HEK293T (cell line): Measurements from ENCODE around the gene EVA1A.

Source experiments
- CTCF ChIA-PET: fragments of 350-600 bp; formaldehyde crosslinking; extraction: SDS; loops from one replicate; lab custom pipeline; 2021; ENCODE audit warnings: antibody characterized with exemption, inconsistent platforms; lab: Yijun Ruan, JAX
- POLR2A ChIA-PET: fragments of 350-600 bp; formaldehyde crosslinking; extraction: SDS; loops from one replicate; lab custom pipeline; 2020; ENCODE audit warnings: antibody characterized with exemption, inconsistent platforms; lab: Yijun Ruan, JAX
- DNase-seq: peaks from one replicate; pipeline ENCODE4 v3.0.0; 2012; ENCODE audit warnings: mixed read lengths; ENCODE audit errors: extremely low spot score
- ARNT ChIP-seq: fragments of 450-650 bp; IDR thresholded peaks from 2 replicates; pipeline ENCODE4 v1.6.1; 2017; ENCODE audit warnings: mild to moderate bottlenecking
- BHLHE40 ChIP-seq: fragments of 450-650 bp; IDR thresholded peaks from 2 replicates; pipeline ENCODE4 v1.6.1; 2016; ENCODE audit warnings: mild to moderate bottlenecking, moderate library complexity, borderline replicate concordance
- CTBP1 ChIP-seq: fragments of 450-650 bp; IDR thresholded peaks from 2 replicates; pipeline ENCODE4 v1.6.1; 2016; ENCODE audit warnings: borderline replicate concordance
- ELF4 ChIP-seq: fragments of 450-650 bp; IDR thresholded peaks from 2 replicates; pipeline ENCODE4 v1.6.1; 2017; ENCODE audit warnings: antibody characterized with exemption
- FOXA1 ChIP-seq: fragments of 450-650 bp; IDR thresholded peaks from 2 replicates; pipeline ENCODE4 v1.6.1; 2016; ENCODE audit warnings: mild to moderate bottlenecking
- FOXK2 ChIP-seq: fragments of 450-650 bp; IDR thresholded peaks from 2 replicates; pipeline ENCODE4 v1.6.1; 2016; ENCODE audit warnings: mild to moderate bottlenecking
- FOXM1 ChIP-seq: fragments of 450-650 bp; IDR thresholded peaks from 2 replicates; pipeline ENCODE4 v1.6.1; 2017; ENCODE audit warnings: mild to moderate bottlenecking, borderline replicate concordance
- HDGF ChIP-seq: fragments of 450-650 bp; IDR thresholded peaks from 2 replicates; pipeline ENCODE4 v1.6.1; 2017; ENCODE audit warnings: antibody characterized with exemption, borderline replicate concordance
- L3MBTL2 ChIP-seq: fragments of 450-650 bp; conservative IDR thresholded peaks from 2 replicates; pipeline ENCODE4 v1.6.1; 2016; ENCODE audit warnings: mild to moderate bottlenecking
- LEF1 ChIP-seq: fragments of 450-650 bp; IDR thresholded peaks from 2 replicates; pipeline ENCODE4 v1.6.1; 2017; ENCODE audit warnings: mild to moderate bottlenecking, borderline replicate concordance
- NFRKB ChIP-seq: fragments of 450-650 bp; IDR thresholded peaks from 2 replicates; pipeline ENCODE4 v1.6.1; 2016; ENCODE audit warnings: mild to moderate bottlenecking, moderate library complexity
- SP1 ChIP-seq: fragments of 450-650 bp; IDR thresholded peaks from 2 replicates; pipeline ENCODE4 v1.6.1; 2017
- SUZ12 ChIP-seq: fragments of 450-650 bp; IDR thresholded peaks from 2 replicates; pipeline ENCODE4 v1.6.1; 2016; ENCODE audit warnings: mild to moderate bottlenecking
- TARDBP ChIP-seq: fragments of 450-650 bp; IDR thresholded peaks from 2 replicates; pipeline ENCODE4 v1.6.1; 2016
- ZNF384 ChIP-seq: fragments of 450-650 bp; IDR thresholded peaks from 2 replicates; pipeline ENCODE4 v1.6.1; 2016
- TF ChIP-seq, protein P1 (sequence below): fragments of 450-650 bp; IDR thresholded peaks from 2 replicates; pipeline ENCODE4 v1.6.1; 2016

Gene EVA1A

DNA sequence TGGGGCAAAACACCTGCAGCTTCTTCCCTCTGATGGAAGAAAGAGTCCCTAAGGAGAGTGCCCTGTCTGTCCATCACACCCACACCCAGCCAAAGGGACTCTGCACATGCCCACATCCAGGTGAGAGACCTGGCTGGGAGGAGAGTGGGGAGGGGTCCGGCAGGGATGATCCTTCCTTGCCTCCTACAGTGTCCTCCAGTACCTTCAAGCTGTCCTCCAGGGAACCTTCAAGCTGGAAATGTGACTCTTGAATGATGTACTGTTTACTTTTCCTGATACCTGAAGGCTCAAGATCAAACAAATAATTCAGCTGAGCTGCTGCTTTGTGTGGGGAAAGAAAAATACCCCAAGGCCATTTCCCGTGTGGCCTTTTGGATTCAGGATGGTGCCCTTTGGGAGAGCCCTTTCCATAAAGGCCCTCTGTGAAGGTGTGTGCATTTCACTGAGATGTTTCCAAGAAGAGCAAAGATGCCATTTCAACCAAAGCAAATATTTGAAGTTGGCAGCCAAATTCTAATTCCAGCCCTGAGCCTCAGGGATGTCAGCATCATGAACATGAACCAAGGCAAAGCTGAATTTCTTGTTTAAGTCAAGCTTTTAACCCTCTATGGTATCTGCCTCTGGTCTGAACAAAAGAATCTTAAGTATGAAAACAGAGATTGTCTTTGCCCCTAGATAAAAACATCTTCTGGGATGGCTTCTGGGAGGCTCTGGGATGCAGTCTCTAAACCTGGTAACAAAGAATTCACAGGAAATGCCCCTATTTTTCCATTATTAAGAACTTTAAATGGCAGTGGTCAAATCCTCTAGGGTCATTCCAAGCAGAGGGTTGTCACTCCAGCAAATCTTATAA lies 11.1 kb downstream of the EVA1A start:
- ChIA-PET CTCF (no interaction called here), POLR2A (no interaction called here)
- no peak for TF ChIP-seq ELF4
- no peak for TF ChIP-seq LEF1
- DNase-seq, result no peak

DNA sequence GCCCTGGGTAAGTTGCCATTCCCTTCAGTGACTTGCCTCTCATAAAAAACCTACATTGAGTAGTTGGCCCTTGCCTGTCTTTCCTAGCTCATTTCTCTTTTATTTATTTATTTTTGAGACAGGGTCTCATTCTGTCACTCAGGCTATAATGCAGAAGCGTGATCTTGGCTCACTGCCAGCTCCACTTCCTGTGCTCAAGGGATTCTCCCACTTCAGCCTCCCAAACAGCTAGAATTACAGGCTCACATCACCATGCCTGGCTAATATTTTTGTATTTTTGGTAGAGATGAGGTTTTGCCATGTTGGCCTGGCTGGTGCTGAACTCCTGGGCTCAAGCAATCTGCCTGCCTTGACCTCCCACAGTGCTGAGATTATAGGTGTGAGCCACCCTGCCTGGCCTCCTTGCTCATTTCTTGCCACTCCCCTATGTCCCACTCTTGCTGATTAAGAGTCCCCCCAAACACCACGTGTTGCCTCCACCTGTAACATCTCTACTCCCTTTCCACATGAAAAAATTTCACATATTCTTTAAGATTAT lies 12.6 kb downstream of the EVA1A start:
- TF ChIP-seq, protein P1, sequence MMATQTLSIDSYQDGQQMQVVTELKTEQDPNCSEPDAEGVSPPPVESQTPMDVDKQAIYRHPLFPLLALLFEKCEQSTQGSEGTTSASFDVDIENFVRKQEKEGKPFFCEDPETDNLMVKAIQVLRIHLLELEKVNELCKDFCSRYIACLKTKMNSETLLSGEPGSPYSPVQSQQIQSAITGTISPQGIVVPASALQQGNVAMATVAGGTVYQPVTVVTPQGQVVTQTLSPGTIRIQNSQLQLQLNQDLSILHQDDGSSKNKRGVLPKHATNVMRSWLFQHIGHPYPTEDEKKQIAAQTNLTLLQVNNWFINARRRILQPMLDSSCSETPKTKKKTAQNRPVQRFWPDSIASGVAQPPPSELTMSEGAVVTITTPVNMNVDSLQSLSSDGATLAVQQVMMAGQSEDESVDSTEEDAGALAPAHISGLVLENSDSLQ, result 0 out of 2 replicates have a peak, but pooled peaks have one; percentile 24
- TF ChIP-seq LEF1, result no peak
- ChIA-PET POLR2A (no interaction called here), CTCF (interaction anchor here (0.8 to 1.2 kb wide), 2 partner anchors 12 to 19 kb away, joined by 3 to 6 read pairs; partner anchors contain the start of gene EVA1A)
- DNase-seq, result no peak

DNA sequence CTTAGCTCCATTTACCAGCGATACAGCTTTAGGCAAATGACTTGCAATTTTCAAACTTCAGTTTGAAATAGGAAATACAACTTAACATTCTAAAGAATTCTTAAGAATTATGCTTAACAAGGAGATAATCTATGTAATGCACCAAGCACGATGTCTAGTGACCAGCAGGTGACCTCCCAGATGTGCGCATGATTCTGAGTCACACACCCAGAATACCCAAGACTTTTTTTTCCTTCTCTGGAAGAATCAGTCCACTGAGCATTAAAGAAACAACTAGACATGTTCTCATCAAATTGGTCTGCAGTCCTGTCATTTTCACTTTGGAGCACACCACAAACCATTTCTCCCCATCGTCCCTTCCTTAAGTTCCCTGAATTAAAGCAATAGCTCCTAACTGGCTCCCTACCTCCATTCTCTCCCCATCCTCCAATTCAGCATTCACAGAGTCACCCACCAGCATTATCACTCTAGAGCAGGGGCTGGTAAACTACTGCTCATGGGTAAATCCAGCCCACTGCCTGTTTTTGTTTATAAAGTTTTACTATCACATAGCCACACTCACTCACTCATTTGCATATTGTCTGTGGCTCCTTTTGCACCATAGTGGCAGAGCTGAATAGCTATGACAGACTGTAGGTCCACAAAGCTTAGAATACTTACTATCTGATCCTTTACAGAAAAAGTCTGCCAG lies 13.2 kb downstream of the EVA1A start:
- TF ChIP-seq FOXK2 (no peak), LEF1 (no peak), BHLHE40 (no peak), ELF4 (no peak), TARDBP (no peak), ARNT (no peak), NFRKB (no peak), ZNF384 (no peak), FOXA1 (no peak), CTBP1 (no peak), SP1 (no peak)
- TF ChIP-seq, protein P1, result no peak
- DNase-seq, result no peak
- POLR2A ChIA-PET, result no interaction called here
- CTCF ChIA-PET, result interaction anchor here (0.8 to 1.2 kb wide), 2 partner anchors 13 to 19 kb away, joined by 3 to 6 read pairs; partner anchors contain the start of gene EVA1A

DNA sequence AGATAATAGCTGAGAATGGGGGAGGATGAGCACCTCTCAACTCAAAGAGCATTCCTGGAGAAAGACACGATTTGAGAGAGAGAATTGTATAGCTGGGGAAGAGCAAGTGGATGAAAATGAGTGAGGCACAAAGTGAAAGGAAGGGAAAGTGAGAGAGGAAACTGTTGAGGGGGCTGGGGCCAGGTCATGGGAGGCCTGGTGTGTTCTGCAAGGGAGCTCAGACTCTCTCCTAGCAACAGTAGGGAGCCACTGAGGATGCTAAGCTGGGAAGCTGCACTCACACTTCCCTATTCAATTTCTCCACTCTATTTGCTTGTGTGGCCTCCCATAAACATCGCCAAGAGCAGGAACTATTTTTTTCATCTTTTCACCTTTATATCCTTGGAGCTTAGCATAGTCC lies 14.8 kb downstream of the EVA1A start:
- ChIA-PET CTCF (interaction anchor here (1.1 kb wide), 1 partner anchor 63 kb away, joined by 3 read pairs; no protein-coding TSS in a partner anchor), POLR2A (no interaction called here)
- TF ChIP-seq CTBP1 (no peak), SUZ12 (no peak), FOXK2 (no peak), TARDBP (no peak), ARNT (no peak), BHLHE40 (no peak), LEF1 (no peak)
- TF ChIP-seq, protein P1, result no peak
- no peak for DNase-seq

DNA sequence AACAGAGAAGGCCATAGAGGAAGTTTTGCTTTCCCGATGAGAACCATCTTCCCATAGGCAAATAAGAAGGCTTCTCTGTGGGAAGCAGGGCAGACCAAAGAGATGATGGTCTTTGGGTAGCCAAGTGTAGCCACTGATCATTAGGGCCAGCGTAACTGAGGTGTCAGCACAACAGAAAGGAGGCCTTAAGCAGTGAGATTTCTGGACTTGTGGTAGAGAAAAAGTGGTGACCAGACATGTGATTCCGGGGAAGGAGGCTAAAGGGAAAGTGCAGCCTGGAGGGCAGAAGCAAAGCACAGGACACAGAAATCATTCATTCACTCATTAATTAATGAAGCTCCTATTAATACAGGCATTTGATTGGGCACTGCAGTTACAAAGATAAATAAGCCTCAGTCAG lies 15.4 kb downstream of the EVA1A start:
- CTCF ChIA-PET, result interaction anchor here (1.1 kb wide), 1 partner anchor 63 kb away, joined by 3 read pairs; no protein-coding TSS in a partner anchor
- no peak for DNase-seq
- POLR2A ChIA-PET, result interaction anchor here (0.6 kb wide), 1 partner anchor 48 kb away, joined by 3 read pairs; no protein-coding TSS in a partner anchor
- no peak for TF ChIP-seq SUZ12
- TF ChIP-seq NFRKB, result no peak
- no peak for TF ChIP-seq CTBP1
- no peak for TF ChIP-seq L3MBTL2
- TF ChIP-seq LEF1, result no peak
- TF ChIP-seq, protein P1, result no peak
- no peak for TF ChIP-seq ARNT
- no peak for TF ChIP-seq BHLHE40
- TF ChIP-seq TARDBP, result no peak
- no peak for TF ChIP-seq HDGF
- no peak for TF ChIP-seq FOXA1
- TF ChIP-seq SP1, result no peak
- no peak for TF ChIP-seq ELF4
- TF ChIP-seq FOXM1, result no peak
- no peak for TF ChIP-seq ZNF384
- TF ChIP-seq FOXK2, result no peak
